ENCODE measurements around the gene TPD52L1.

The TPD52L1 gene

DNA sequence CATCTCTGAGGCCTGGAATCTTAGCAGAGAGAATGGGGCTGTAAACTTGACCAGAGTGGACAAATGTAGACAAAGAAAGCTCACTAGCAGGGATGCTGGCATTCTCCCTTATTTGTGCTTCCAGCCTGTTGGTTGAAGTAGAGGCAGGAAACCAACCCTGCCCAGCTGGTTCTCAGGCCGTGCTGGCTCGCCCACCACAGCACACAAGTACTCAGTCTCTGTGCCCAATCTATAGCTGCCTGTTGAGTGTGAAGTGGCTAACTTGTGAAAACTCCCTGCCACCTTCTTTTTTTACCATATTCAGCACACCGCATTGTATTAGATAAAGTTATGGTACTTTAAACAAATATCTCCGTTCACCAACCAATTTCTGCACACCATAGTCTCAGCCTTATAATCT lies 110.9 kb downstream of the TPD52L1 start:
- no peaks in the 10 kb centered on the region for H3K9me3 ChIP-seq (ENCODE audit: control insufficient read depth, low read depth, low read length)
- no peaks in the 10 kb centered on the region for H3K27me3 ChIP-seq (ENCODE audit: control insufficient read depth, insufficient read depth, low read length)
- H3K9ac ChIP-seq (ENCODE audit: low read length) = no peak overlapping the region
- H3K27ac ChIP-seq (ENCODE audit: low read length) = no peak overlapping the region
- no peaks in the 10 kb centered on the region for H3K36me3 ChIP-seq (ENCODE audit: control insufficient read depth, low read depth, low read length)
- no peak overlapping the region for H3K4me3 ChIP-seq (ENCODE audit: low read length)
- no peaks in the 10 kb centered on the region for H3K4me1 ChIP-seq (ENCODE audit: control insufficient read depth, low read depth, low read length)

DNA sequence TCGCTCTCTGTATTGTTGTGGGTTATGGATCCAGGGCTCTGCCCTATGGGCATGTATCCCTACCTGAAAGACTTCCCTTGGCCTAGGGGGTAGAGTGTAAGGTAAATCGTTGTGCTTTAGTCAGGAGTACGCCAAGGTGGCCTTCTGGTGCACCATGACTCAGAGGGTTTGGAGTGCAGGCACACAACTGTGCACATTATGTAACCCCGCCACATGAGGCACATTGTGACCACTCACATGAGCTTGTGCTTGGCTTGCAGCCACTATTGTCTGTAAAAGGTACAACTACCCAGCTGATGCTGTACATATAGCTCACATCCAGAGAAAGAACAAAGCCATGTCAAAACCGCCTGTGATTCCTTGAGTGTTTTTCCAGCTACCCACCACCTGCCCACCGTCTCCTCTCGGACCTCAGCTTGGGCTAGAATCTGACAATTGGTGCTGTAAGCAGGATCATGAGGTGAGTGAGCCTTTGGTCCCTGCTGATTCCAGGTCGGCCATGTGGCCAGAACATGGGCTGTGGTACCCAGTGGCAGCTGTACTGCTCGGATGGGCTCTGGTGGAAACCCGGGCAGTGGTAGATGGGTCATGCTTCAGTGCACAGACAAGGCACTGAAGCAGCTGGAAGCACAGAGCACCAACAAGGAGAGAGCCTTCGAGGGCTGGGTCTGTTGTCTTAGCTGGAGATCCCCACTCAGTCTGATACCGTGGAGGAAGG lies 114.4 kb downstream of the TPD52L1 start:
- no peak overlapping the region for H3K4me3 ChIP-seq (ENCODE audit: low read length)
- no peak overlapping the region for H3K9ac ChIP-seq (ENCODE audit: low read length)
- H3K9me3 ChIP-seq (ENCODE audit: control insufficient read depth, low read depth, low read length) = no peaks in the 10 kb centered on the region
- H3K27ac ChIP-seq (ENCODE audit: low read length) = no peak overlapping the region
- H3K4me1 ChIP-seq (ENCODE audit: control insufficient read depth, low read depth, low read length) = no peaks in the 10 kb centered on the region
- no peaks in the 10 kb centered on the region for H3K27me3 ChIP-seq (ENCODE audit: control insufficient read depth, insufficient read depth, low read length)
- no peaks in the 10 kb centered on the region for H3K36me3 ChIP-seq (ENCODE audit: control insufficient read depth, low read depth, low read length)

DNA sequence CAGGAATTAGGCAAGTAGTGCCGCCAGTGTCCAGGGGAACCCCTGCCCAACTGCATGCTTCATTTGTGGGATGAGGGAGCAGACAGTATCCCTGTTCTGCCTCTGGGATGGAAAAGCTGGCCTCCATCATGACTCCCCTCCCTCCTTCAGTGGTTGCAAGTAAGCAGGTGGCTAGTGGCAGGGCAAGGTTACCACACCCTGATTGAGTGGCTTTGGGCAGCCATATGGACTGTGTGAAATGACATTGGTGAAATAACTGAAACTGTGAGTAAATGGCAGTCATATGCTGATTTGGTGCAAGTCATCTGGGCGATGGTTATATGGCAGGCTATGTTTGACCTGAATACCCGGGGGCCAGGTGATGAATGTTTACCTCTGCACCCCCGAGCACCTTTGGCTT lies 115.2 kb downstream of the TPD52L1 start:
- H3K4me3 ChIP-seq (ENCODE audit: low read length) = no peak overlapping the region
- no peak overlapping the region for H3K9ac ChIP-seq (ENCODE audit: low read length)
- no peaks in the 10 kb centered on the region for H3K4me1 ChIP-seq (ENCODE audit: control insufficient read depth, low read depth, low read length)
- no peaks in the 10 kb centered on the region for H3K27me3 ChIP-seq (ENCODE audit: control insufficient read depth, insufficient read depth, low read length)
- H3K36me3 ChIP-seq (ENCODE audit: control insufficient read depth, low read depth, low read length) = no peaks in the 10 kb centered on the region
- H3K9me3 ChIP-seq (ENCODE audit: control insufficient read depth, low read depth, low read length) = no peaks in the 10 kb centered on the region
- H3K27ac ChIP-seq (ENCODE audit: low read length) = no peak overlapping the region

GRCh38 chr6:125269328-125269985 lies 115.9 kb downstream of the TPD52L1 start:
- Histone ChIP-seq H3K4me3 (ENCODE audit: low read length) (no peak overlapping the region), H3K9me3 (ENCODE audit: control insufficient read depth, low read depth, low read length) (no peaks in the 10 kb centered on the region), H3K27ac (ENCODE audit: low read length) (no peak overlapping the region), H3K4me1 (ENCODE audit: control insufficient read depth, low read depth, low read length) (no peaks in the 10 kb centered on the region), H3K9ac (ENCODE audit: low read length) (no peak overlapping the region), H3K36me3 (ENCODE audit: control insufficient read depth, low read depth, low read length) (no peaks in the 10 kb centered on the region), H3K27me3 (ENCODE audit: control insufficient read depth, insufficient read depth, low read length) (no peaks in the 10 kb centered on the region)

GRCh38 chr6:125270380-125270779 lies 116.8 kb downstream of the TPD52L1 start:
- Histone ChIP-seq H3K27ac (ENCODE audit: low read length) (no peak overlapping the region), H3K36me3 (ENCODE audit: control insufficient read depth, low read depth, low read length) (peaks cover 6% of the 10 kb centered on the region), H3K9me3 (ENCODE audit: control insufficient read depth, low read depth, low read length) (no peaks in the 10 kb centered on the region), H3K9ac (ENCODE audit: low read length) (no peak overlapping the region), H3K4me1 (ENCODE audit: control insufficient read depth, low read depth, low read length) (no peaks in the 10 kb centered on the region), H3K27me3 (ENCODE audit: control insufficient read depth, insufficient read depth, low read length) (no peaks in the 10 kb centered on the region), H3K4me3 (ENCODE audit: low read length) (no peak overlapping the region)

GRCh38 chr6:125271486-125272159 lies 118.0 kb downstream of the TPD52L1 start:
- no peaks in the 10 kb centered on the region for H3K9me3 ChIP-seq (ENCODE audit: control insufficient read depth, low read depth, low read length)
- H3K36me3 ChIP-seq (ENCODE audit: control insufficient read depth, low read depth, low read length) = peaks cover 15% of the 10 kb centered on the region
- H3K9ac ChIP-seq (ENCODE audit: low read length) = no peak overlapping the region
- no peaks in the 10 kb centered on the region for H3K27me3 ChIP-seq (ENCODE audit: control insufficient read depth, insufficient read depth, low read length)
- H3K4me3 ChIP-seq (ENCODE audit: low read length) = no peak overlapping the region
- no peak overlapping the region for H3K27ac ChIP-seq (ENCODE audit: low read length)
- no peaks in the 10 kb centered on the region for H3K4me1 ChIP-seq (ENCODE audit: control insufficient read depth, low read depth, low read length)

DNA sequence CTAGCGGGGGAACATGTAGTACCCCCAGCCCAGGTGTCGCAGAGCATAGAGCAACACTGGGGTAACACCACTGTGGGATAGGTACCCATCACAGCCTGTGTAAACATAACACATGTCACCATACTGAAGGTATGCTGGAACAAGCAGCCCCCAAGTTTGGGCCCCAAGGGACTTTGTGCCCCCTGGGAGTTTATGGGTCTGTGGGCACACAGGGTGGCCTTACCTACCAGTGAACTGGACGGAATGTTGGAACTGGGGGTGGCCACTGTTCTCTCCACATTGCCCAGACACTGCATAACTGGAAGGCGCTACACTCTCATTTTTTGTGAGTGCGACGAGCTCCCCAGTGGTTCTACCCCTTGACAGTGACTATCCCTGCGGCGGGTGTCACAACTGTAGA lies 119.7 kb downstream of the TPD52L1 start:
- Histone ChIP-seq H3K9ac (ENCODE audit: low read length) (no peak overlapping the region), H3K27me3 (ENCODE audit: control insufficient read depth, insufficient read depth, low read length) (no peaks in the 10 kb centered on the region), H3K36me3 (ENCODE audit: control insufficient read depth, low read depth, low read length) (peaks cover 20% of the 10 kb centered on the region), H3K4me3 (ENCODE audit: low read length) (no peak overlapping the region), H3K9me3 (ENCODE audit: control insufficient read depth, low read depth, low read length) (no peaks in the 10 kb centered on the region), H3K4me1 (ENCODE audit: control insufficient read depth, low read depth, low read length) (no peaks in the 10 kb centered on the region), H3K27ac (ENCODE audit: low read length) (no peak overlapping the region)

- H3K27ac ChIP-seq (ENCODE audit: low read length) = no peak overlapping the region
- no peaks in the 10 kb centered on the region for H3K9me3 ChIP-seq (ENCODE audit: control insufficient read depth, low read depth, low read length)
- no peak overlapping the region for H3K9ac ChIP-seq (ENCODE audit: low read length)
- H3K4me3 ChIP-seq (ENCODE audit: low read length) = no peak overlapping the region
- H3K36me3 ChIP-seq (ENCODE audit: control insufficient read depth, low read depth, low read length) = peaks cover 20% of the 10 kb centered on the region
- no peaks in the 10 kb centered on the region for H3K27me3 ChIP-seq (ENCODE audit: control insufficient read depth, insufficient read depth, low read length)
- H3K4me1 ChIP-seq (ENCODE audit: control insufficient read depth, low read depth, low read length) = no peaks in the 10 kb centered on the region
Measured at GRCh38 chr6:125273965-125274364, 120.4 kb downstream of the TPD52L1 start.

GRCh38 chr6:125274935-125275334 lies 121.4 kb downstream of the TPD52L1 start:
- Histone ChIP-seq H3K4me1 (ENCODE audit: control insufficient read depth, low read depth, low read length) (no peaks in the 10 kb centered on the region), H3K4me3 (ENCODE audit: low read length) (no peak overlapping the region), H3K27me3 (ENCODE audit: control insufficient read depth, insufficient read depth, low read length) (no peaks in the 10 kb centered on the region), H3K27ac (ENCODE audit: low read length) (no peak overlapping the region), H3K9me3 (ENCODE audit: control insufficient read depth, low read depth, low read length) (no peaks in the 10 kb centered on the region), H3K36me3 (ENCODE audit: control insufficient read depth, low read depth, low read length) (peaks cover 20% of the 10 kb centered on the region), H3K9ac (ENCODE audit: low read length) (no peak overlapping the region)

DNA sequence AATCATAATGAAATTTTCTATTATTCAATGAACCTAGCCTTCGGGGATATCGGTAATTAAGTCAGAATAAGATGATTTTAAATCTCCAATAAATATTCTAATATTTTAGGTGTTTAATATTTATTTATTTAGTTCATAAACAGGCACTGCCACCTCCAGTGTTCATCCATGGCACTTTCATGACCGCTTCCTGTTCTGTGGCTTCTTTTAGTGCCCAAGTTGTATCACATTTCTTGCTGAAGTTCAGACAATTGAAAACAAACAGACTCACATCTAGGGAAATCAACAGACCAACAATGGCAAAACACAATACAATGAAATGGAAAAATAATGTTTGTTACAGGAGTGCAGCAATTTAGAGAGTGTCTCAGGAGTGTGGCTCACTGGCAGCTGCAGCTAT lies 122.2 kb downstream of the TPD52L1 start:
- no peaks in the 10 kb centered on the region for H3K4me1 ChIP-seq (ENCODE audit: control insufficient read depth, low read depth, low read length)
- no peak overlapping the region for H3K27ac ChIP-seq (ENCODE audit: low read length)
- no peak overlapping the region for H3K4me3 ChIP-seq (ENCODE audit: low read length)
- H3K27me3 ChIP-seq (ENCODE audit: control insufficient read depth, insufficient read depth, low read length) = no peaks in the 10 kb centered on the region
- no peak overlapping the region for H3K9ac ChIP-seq (ENCODE audit: low read length)
- no peaks in the 10 kb centered on the region for H3K9me3 ChIP-seq (ENCODE audit: control insufficient read depth, low read depth, low read length)
- peaks cover 20% of the 10 kb centered on the region for H3K36me3 ChIP-seq (ENCODE audit: control insufficient read depth, low read depth, low read length)

GRCh38 chr6:125277838-125278237 lies 124.3 kb downstream of the TPD52L1 start:
- Histone ChIP-seq H3K36me3 (ENCODE audit: control insufficient read depth, low read depth, low read length) (peaks cover 20% of the 10 kb centered on the region), H3K9me3 (ENCODE audit: control insufficient read depth, low read depth, low read length) (no peaks in the 10 kb centered on the region), H3K27ac (ENCODE audit: low read length) (no peak overlapping the region), H3K9ac (ENCODE audit: low read length) (no peak overlapping the region), H3K27me3 (ENCODE audit: control insufficient read depth, insufficient read depth, low read length) (no peaks in the 10 kb centered on the region), H3K4me3 (ENCODE audit: low read length) (no peak overlapping the region), H3K4me1 (ENCODE audit: control insufficient read depth, low read depth, low read length) (no peaks in the 10 kb centered on the region)

Data from iPS-18a (cell line).